ENCODE measurements around the gene ADNP2.
A peak's percentile ranks its signal among the peaks of the same experiment; 100 is the strongest.

Gene ADNP2

GRCh38 chr18:80108739-80109675 is at the start of gene ADNP2:
Gene ADNP2, plus strand, starts transcription at chr18:80109262. Its CDS starts 8,281 bp downstream, at chr18:80117543.
- H2AFZ ChIP-seq (ENCODE audit: low read length), result peak within 1 kb of the TSS; percentile 75; the same call in 1 of the 2 replicates
- H3K9ac ChIP-seq (ENCODE audit: low read length), result peak within 1 kb of the TSS; percentile 65
- H3K4me3 ChIP-seq (ENCODE audit: low read depth, low read length, poor library complexity, severe bottlenecking), result peak within 1 kb of the TSS; percentile 73
- peaks cover 41% of the 10 kb centered on the region for H3K79me2 ChIP-seq (ENCODE audit: insufficient read depth, low read length)
- no peaks in the 10 kb centered on the region for H3F3A ChIP-seq (ENCODE audit: insufficient read depth, low read length)
- no peaks in the 10 kb centered on the region; the same call in 1 of the 2 replicates for H3K27me3 ChIP-seq (ENCODE audit: insufficient read depth, low read length)
- TF ChIP-seq, protein P1, sequence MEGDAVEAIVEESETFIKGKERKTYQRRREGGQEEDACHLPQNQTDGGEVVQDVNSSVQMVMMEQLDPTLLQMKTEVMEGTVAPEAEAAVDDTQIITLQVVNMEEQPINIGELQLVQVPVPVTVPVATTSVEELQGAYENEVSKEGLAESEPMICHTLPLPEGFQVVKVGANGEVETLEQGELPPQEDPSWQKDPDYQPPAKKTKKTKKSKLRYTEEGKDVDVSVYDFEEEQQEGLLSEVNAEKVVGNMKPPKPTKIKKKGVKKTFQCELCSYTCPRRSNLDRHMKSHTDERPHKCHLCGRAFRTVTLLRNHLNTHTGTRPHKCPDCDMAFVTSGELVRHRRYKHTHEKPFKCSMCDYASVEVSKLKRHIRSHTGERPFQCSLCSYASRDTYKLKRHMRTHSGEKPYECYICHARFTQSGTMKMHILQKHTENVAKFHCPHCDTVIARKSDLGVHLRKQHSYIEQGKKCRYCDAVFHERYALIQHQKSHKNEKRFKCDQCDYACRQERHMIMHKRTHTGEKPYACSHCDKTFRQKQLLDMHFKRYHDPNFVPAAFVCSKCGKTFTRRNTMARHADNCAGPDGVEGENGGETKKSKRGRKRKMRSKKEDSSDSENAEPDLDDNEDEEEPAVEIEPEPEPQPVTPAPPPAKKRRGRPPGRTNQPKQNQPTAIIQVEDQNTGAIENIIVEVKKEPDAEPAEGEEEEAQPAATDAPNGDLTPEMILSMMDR (IDR thresholded peaks at IDR 0.05; ENCODE audit: low read length), result no peak
- TF ChIP-seq EZH2 (IDR thresholded peaks at IDR 0.05; ENCODE audit: borderline replicate concordance, low read length), result no peak
- H3K4me2 ChIP-seq (ENCODE audit: low read length), result peak within 1 kb of the TSS; percentile 72
- no peaks in the 10 kb centered on the region; the same call in 1 of the 2 replicates for H4K20me1 ChIP-seq (ENCODE audit: insufficient read depth, low read length)
- H3K27ac ChIP-seq (ENCODE audit: low read depth, low read length, poor library complexity, severe bottlenecking), result peak within 1 kb of the TSS; percentile 73
- no peaks in the 10 kb centered on the region for H3K9me2 ChIP-seq (ENCODE audit: low read depth, low read length)
- peaks cover 10% of the 10 kb centered on the region for H3K36me3 ChIP-seq (ENCODE audit: insufficient read depth, low read length)
- peaks cover 29% of the 10 kb centered on the region for H3K4me1 ChIP-seq (ENCODE audit: insufficient read depth, low read length, severe bottlenecking)
- H3K9me3 ChIP-seq (ENCODE audit: low read length), result no peaks in the 10 kb centered on the region

DNA sequence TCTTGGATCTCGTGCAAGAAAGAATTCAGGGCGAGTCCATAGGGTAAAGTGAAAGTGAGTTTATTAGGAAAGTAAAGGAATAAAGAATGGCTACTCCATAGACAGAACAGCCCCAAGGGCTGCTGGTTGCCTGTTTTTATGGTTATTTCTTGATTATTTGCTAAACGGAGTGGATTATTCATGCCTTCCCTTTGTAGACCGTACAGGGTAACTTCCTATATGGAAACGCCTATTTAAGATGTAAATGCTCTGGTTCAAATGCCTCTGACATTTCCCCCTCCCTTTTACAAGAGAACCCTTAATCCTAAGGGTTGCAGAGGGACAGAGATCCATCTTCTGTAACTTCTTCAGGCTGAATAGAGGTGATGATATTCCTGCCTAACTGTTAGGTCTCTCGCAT is 49.1 kb upstream of the ADNP2 start:
- Histone ChIP-seq H3K9ac (ENCODE audit: low read length) (no peak overlapping the region), H3K9me3 (ENCODE audit: low read length) (peaks cover 10% of the 10 kb centered on the region; the same call in 1 of the 2 replicates), H3F3A (ENCODE audit: insufficient read depth, low read length) (no peaks in the 10 kb centered on the region), H3K27me3 (ENCODE audit: insufficient read depth, low read length) (no peaks in the 10 kb centered on the region), H2AFZ (ENCODE audit: low read length) (no peak overlapping the region), H3K4me3 (ENCODE audit: low read depth, low read length, poor library complexity, severe bottlenecking) (no peak overlapping the region), H3K36me3 (ENCODE audit: insufficient read depth, low read length) (no peaks in the 10 kb centered on the region; the same call in 1 of the 2 replicates), H3K9me2 (ENCODE audit: low read depth, low read length) (no peaks in the 10 kb centered on the region), H4K20me1 (ENCODE audit: insufficient read depth, low read length) (no peaks in the 10 kb centered on the region), H3K4me2 (ENCODE audit: low read length) (no peak overlapping the region), H3K4me1 (ENCODE audit: insufficient read depth, low read length, severe bottlenecking) (no peaks in the 10 kb centered on the region), H3K79me2 (ENCODE audit: insufficient read depth, low read length) (no peaks in the 10 kb centered on the region), H3K27ac (ENCODE audit: low read depth, low read length, poor library complexity, severe bottlenecking) (no peak overlapping the region)
- TF ChIP-seq EZH2 (IDR thresholded peaks at IDR 0.05; ENCODE audit: borderline replicate concordance, low read length), result no peak
- TF ChIP-seq, protein P1 (IDR thresholded peaks at IDR 0.05; ENCODE audit: low read length), result no peak

- Histone ChIP-seq H2AFZ (ENCODE audit: low read length) (no peak overlapping the region), H3K9me3 (ENCODE audit: low read length) (no peaks in the 10 kb centered on the region; the same call in 1 of the 2 replicates), H3K79me2 (ENCODE audit: insufficient read depth, low read length) (no peaks in the 10 kb centered on the region), H3K4me2 (ENCODE audit: low read length) (no peak overlapping the region), H3K27ac (ENCODE audit: low read depth, low read length, poor library complexity, severe bottlenecking) (no peak overlapping the region), H3K36me3 (ENCODE audit: insufficient read depth, low read length) (no peaks in the 10 kb centered on the region; the same call in 1 of the 2 replicates), H3K9ac (ENCODE audit: low read length) (no peak overlapping the region), H3K27me3 (ENCODE audit: insufficient read depth, low read length) (no peaks in the 10 kb centered on the region), H3K4me3 (ENCODE audit: low read depth, low read length, poor library complexity, severe bottlenecking) (no peak overlapping the region), H3K9me2 (ENCODE audit: low read depth, low read length) (no peaks in the 10 kb centered on the region), H3F3A (ENCODE audit: insufficient read depth, low read length) (no peaks in the 10 kb centered on the region), H3K4me1 (ENCODE audit: insufficient read depth, low read length, severe bottlenecking) (no peaks in the 10 kb centered on the region), H4K20me1 (ENCODE audit: insufficient read depth, low read length) (no peaks in the 10 kb centered on the region)
- TF ChIP-seq, protein P1 (IDR thresholded peaks at IDR 0.05; ENCODE audit: low read length), result no peak
- TF ChIP-seq EZH2 (IDR thresholded peaks at IDR 0.05; ENCODE audit: borderline replicate concordance, low read length), result no peak
Observed at GRCh38 chr18:80065705-80066104, 43.4 kb upstream of the ADNP2 start.
